ENCODE data around the gene ICA1L. TPM values are rescaled to one million over a fixed set of nuclear protein-coding genes. Genes with fewer than 3 reads are reported as not detected.

ICA1L gene
- total and polyA plus RNA-seq, 2 of the 13 experiments (the other 11 are each of a cell fraction or from before 2014, with no cell fraction given) = 1.5 to 2.4 TPM

DNA sequence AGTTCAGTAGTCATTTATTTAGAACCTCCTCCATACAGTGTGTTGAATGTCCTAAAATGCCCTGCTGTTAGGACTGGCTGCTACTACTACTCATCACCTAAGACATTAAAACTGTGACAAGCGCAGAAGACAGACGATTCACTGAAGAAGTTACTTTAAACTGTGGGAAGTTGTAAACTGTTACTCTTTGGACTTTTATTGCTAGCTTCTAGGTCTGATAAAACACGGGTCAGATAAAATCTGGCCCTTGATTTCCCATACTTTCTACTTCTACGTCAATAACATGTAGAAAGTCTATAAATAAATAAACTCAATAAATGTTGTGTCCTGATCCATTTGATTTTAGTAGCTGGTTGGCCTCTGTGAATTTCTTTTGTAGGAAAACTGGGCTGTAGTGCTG is 113.4 kb downstream of the ICA1L start:
- Histone ChIP-seq H3K4me2 (ENCODE audit: low read depth, low read length) (no peak overlapping the region), H3K9ac (ENCODE audit: insufficient read depth, low read depth, low read length) (no peak overlapping the region), H3K36me3 (replicated peaks in 1 of 2; ENCODE audit: control insufficient read depth in 1 of 2, insufficient read depth in 2 of 2, low read length in 2 of 2) (peaks cover 15 to 62% of the 10 kb centered on the region in 2 experiments), H2AFZ (ENCODE audit: low read length) (no peak overlapping the region), H3K27ac (ENCODE audit: extremely low read length, insufficient read depth, low read length) (no peak overlapping the region), H3K79me2 (ENCODE audit: insufficient read depth, low read length) (no peaks in the 10 kb centered on the region), H3K27me3 (ENCODE audit: control insufficient read depth in 1 of 2, insufficient read depth in 2 of 2, low read length in 2 of 2) (no peaks in the 10 kb centered on the region), H3K9me3 (ENCODE audit: low read length) (no peaks in the 10 kb centered on the region), H4K20me1 (ENCODE audit: insufficient read depth, low read length) (no peaks in the 10 kb centered on the region), H3K4me1 (ENCODE audit: insufficient read depth, low read length) (no peaks in the 10 kb centered on the region), H3K4me3 (replicated peaks in 1 of 3; ENCODE audit: insufficient read depth in 1 of 3, low read depth in 2 of 3, low read length in 3 of 3) (no peak overlapping the region)
- POLR2A ChIA-PET = no interaction called here
- no TSS peak for BruUV-seq (replicated peaks)
- WGBS (ENCODE audit: low lambda C conversion rate) = 96% methylated on average over 4 of the region's 4 CpGs
- CTCF ChIA-PET (ENCODE audit: low intra/inter-chr PET ratio, low total read pairs) = no interaction called here
- intact Hi-C loops (cut with micrococcal nuclease; ENCODE audit: unreplicated experiment) = no loop called here
- no peak for DNase-seq (ENCODE audit: low spot score)
- no peak for FAIRE-seq
- TF ChIP-seq, protein P1, sequence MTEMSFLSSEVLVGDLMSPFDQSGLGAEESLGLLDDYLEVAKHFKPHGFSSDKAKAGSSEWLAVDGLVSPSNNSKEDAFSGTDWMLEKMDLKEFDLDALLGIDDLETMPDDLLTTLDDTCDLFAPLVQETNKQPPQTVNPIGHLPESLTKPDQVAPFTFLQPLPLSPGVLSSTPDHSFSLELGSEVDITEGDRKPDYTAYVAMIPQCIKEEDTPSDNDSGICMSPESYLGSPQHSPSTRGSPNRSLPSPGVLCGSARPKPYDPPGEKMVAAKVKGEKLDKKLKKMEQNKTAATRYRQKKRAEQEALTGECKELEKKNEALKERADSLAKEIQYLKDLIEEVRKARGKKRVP (CRISPR knock-in tag; IDR thresholded peaks at IDR 0.05) = no peak
- TF ChIP-seq REPIN1 (CRISPR knock-in tag; IDR thresholded peaks at IDR 0.05; ENCODE audit: borderline replicate concordance, low read depth) (no peak), ZNF773 (CRISPR knock-in tag; IDR thresholded peaks at IDR 0.05; ENCODE audit: borderline replicate concordance) (no peak), ZNF572 (CRISPR knock-in tag; IDR thresholded peaks at IDR 0.05) (no peak), YY1 (IDR thresholded peaks at IDR 0.05; ENCODE audit: insufficient read depth, insufficient replicate concordance, low read depth, low read length) (no peak)
- TF ChIP-seq, protein P2, sequence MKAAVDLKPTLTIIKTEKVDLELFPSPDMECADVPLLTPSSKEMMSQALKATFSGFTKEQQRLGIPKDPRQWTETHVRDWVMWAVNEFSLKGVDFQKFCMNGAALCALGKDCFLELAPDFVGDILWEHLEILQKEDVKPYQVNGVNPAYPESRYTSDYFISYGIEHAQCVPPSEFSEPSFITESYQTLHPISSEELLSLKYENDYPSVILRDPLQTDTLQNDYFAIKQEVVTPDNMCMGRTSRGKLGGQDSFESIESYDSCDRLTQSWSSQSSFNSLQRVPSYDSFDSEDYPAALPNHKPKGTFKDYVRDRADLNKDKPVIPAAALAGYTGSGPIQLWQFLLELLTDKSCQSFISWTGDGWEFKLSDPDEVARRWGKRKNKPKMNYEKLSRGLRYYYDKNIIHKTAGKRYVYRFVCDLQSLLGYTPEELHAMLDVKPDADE (CRISPR knock-in tag; IDR thresholded peaks at IDR 0.05) = no peak
- TF ChIP-seq, protein P3, sequence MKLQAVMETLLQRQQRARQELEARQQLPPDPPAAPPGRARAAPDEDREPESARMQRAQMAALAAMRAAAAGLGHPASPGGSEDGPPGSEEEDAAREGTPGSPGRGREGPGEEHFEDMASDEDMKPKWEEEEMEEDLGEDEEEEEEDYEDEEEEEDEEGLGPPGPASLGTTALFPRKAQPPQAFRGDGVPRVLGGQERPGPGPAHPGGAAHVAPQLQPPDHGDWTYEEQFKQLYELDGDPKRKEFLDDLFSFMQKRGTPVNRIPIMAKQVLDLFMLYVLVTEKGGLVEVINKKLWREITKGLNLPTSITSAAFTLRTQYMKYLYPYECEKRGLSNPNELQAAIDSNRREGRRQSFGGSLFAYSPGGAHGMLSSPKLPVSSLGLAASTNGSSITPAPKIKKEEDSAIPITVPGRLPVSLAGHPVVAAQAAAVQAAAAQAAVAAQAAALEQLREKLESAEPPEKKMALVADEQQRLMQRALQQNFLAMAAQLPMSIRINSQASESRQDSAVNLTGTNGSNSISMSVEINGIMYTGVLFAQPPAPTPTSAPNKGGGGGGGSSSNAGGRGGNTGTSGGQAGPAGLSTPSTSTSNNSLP (IDR thresholded peaks at IDR 0.05; ENCODE audit: low read depth, low read length) = no peak
- no peak for ATAC-seq
- in situ Hi-C loops (cut with HindIII; ENCODE audit: extremely low pct_ligation_motif_present, low pct_unique_long_range_greater_than_20kb) = no loop called here

Measured in HepG2 (cell line).